Stimulated activated naive CD8-positive, alpha-beta T cell treated with anti-CD3 and anti-CD28 coated beads, Interleukin-15, amount 100 ng/mL, for 72 hours (primary cell): ENCODE results near the gene RNF40.
A peak's percentile ranks its signal among the peaks of the same experiment; 100 is the strongest.

Experiments
- ATAC-seq: fragments of 150-1000 bp; cut with Tn5 transposase; 2 replicates; pipeline ENCODE4 v1.10.0; 2021; ENCODE audit warnings: mild to moderate bottlenecking, moderate library complexity
- DNase-seq, 2 donors: peaks; one replicate each; pipeline ENCODE4 v3.0.0; 2021 to 2022
- H3K27ac Mint-ChIP-seq, 2 donors: one replicate each; pipeline ENCODE4 v1.8.0; 2022; ENCODE audit warnings: mild to moderate bottlenecking in 2 of 2, mixed read lengths in 2 of 2, moderate library complexity in 2 of 2
- H3K27me3 Mint-ChIP-seq: one replicate; pipeline ENCODE4 v1.8.0; 2022; ENCODE audit warnings: mixed read lengths
- H3K4me1 Mint-ChIP-seq: one replicate; pipeline ENCODE4 v1.8.0; 2022; ENCODE audit warnings: mild to moderate bottlenecking, mixed read lengths
- H3K4me3 Mint-ChIP-seq, 2 donors: one replicate each; pipeline ENCODE4 v1.8.0; 2022; ENCODE audit warnings: mild to moderate bottlenecking in 2 of 2, mixed read lengths in 2 of 2, moderate library complexity in 1 of 2
- H3K9me3 Mint-ChIP-seq, 2 donors: one replicate each; pipeline ENCODE4 v1.8.0; 2022; ENCODE audit warnings: mixed read lengths in 2 of 2

Gene RNF40

DNA sequence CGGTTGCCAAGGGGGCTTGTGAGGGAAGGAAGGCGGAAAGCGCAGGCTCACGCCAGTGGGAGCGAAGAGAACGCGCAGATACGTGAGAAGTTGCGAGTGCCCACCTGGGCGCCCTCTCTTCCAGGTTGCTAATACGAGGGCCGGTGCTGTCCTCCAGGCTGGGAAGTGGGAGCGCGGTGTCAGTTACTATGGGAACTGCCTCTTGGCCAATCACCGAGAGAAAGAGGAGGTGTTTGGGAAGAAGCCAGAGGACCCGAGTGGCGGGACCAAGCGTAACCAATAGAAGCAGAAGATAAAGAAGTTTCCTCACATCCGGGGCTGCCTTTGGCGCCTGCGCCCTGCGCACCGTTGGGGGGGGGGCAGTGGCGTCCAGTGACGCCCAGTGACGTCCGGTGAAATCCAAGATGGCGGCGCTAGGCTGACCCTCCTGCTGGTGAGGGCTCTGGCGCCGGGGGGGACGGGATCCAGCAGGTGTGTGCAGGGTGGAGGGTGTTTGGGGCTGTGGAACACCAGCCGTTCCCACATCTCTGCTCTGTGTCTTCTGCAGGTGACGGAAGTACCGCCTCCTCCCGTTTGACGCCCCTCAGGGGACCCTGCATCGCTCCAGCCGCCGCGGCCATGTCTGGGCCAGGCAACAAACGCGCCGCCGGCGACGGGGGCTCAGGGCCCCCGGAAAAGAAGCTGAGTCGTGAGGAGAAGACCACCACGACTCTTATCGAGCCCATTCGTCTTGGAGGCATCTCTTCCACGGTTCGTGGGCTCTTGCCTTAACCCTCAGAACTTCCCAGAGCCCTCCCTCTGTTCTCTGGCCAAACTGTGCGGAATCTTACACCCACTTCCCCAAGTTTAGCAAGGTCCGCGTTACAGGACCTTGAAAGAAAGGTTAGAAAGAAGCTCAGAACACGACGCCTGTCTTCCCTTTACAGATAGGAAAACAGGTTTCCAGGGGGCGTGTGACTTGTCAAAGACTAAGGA is at the start of gene RNF40, which contains the start of gene CFAP119:
TSS of gene RNF40 (plus strand) at position 395 of the 975 bp plus-strand sequence. CDS start at position 619, 224 bp downstream.
TSS of gene CFAP119 (minus strand) at position 135 of the 975 bp plus-strand sequence. CDS start 314 bp downstream, outside the sequence.
- peaks cover 27% of the 10 kb centered on the region for H3K4me1 Mint-ChIP-seq
- peak; percentile 96 for ATAC-seq
- peak within 1 kb of the TSS; percentile 90 to 92 for H3K27ac Mint-ChIP-seq
- H3K4me3 Mint-ChIP-seq: peak within 1 kb of the TSS; percentile 84 to 89
- peak; percentile 90 to 93 for DNase-seq
- no peaks in the 10 kb centered on the region for H3K27me3 Mint-ChIP-seq
- no peaks in the 10 kb centered on the region for H3K9me3 Mint-ChIP-seq

- peaks cover 38% of the 10 kb centered on the region for H3K4me1 Mint-ChIP-seq
- DNase-seq (peak; percentile 44 to 64), ATAC-seq (peak; percentile 100)
- H3K4me3 Mint-ChIP-seq: peak overlapping the region; percentile 59 to 81
- no peaks in the 10 kb centered on the region for H3K9me3 Mint-ChIP-seq
- H3K27me3 Mint-ChIP-seq: no peaks in the 10 kb centered on the region
- H3K27ac Mint-ChIP-seq: peak overlapping the region; percentile 90 to 98
Observed at GRCh38 chr16:30715750-30716445, 46.2 kb upstream of the RNF40 start.

- H3K4me3 Mint-ChIP-seq: no peak overlapping the region
- H3K27me3 Mint-ChIP-seq: no peaks in the 10 kb centered on the region
- DNase-seq (no peak), ATAC-seq (no peak)
- H3K27ac Mint-ChIP-seq: peak overlapping the region in 1 of 2 donors; percentile 5
- peaks cover 45% of the 10 kb centered on the region for H3K4me1 Mint-ChIP-seq
- no peaks in the 10 kb centered on the region for H3K9me3 Mint-ChIP-seq
Observed at GRCh38 chr16:30720086-30720485, 42.0 kb upstream of the RNF40 start.

- ATAC-seq (no peak), DNase-seq (no peak)
- no peaks in the 10 kb centered on the region for H3K27me3 Mint-ChIP-seq
- H3K9me3 Mint-ChIP-seq: no peaks in the 10 kb centered on the region
- peak overlapping the region in 1 of 2 donors; percentile 5 for H3K27ac Mint-ChIP-seq
- H3K4me3 Mint-ChIP-seq: no peak overlapping the region
- H3K4me1 Mint-ChIP-seq: peaks cover 39% of the 10 kb centered on the region
Observed at GRCh38 chr16:30720694-30721093, 41.4 kb upstream of the RNF40 start.

DNA sequence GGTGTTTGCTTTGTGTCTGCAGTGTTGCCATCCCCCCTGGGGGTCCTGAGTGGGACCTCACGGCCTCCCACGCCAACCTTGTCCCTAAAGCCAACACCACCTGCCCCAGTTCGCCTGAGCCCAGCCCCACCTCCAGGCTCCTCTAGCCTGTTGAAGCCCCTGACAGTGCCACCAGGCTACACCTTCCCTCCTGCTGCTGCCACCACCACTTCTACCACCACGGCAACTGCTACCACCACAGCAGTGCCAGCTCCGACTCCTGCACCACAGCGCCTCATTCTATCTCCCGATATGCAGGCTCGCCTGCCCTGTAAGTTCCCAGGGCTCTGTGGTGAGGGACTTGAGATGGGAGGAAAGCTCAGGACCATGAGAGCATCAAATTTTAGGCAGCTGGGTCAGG is 41.0 kb upstream of the RNF40 start:
- H3K27ac Mint-ChIP-seq: peak overlapping the region in 1 of 2 donors; percentile 59
- no peak overlapping the region for H3K4me3 Mint-ChIP-seq

DNA sequence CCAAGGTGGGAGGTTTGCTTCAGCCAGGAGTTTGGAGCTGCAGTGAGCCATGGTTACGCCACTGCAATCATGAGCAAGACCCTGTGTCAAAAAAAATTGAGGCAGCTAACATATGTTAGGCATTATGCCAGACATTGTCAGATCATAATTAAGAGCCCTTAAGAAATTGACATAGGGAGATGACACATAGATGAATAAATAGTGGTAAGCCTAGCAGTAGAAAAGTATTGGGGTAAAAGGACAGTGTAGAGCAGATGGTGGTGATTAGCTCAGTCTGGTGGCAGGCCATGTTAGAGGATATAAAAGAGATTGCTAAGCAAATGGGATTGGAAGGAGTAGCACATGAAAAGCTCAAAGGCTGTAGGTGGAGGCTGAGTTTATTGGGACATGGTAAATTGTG is 40.5 kb upstream of the RNF40 start:
- no peak overlapping the region for H3K4me3 Mint-ChIP-seq
- no peak for ATAC-seq
- peak overlapping the region in 1 of 2 donors; percentile 72 for H3K27ac Mint-ChIP-seq
- peaks cover 29% of the 10 kb centered on the region for H3K4me1 Mint-ChIP-seq
- H3K27me3 Mint-ChIP-seq: no peaks in the 10 kb centered on the region
- no peak for DNase-seq
- H3K9me3 Mint-ChIP-seq: no peaks in the 10 kb centered on the region

More for the DNA sequence above, 41.0 kb upstream of the RNF40 start:
- DNase-seq: no peak
- Mint-ChIP-seq H3K9me3 (no peaks in the 10 kb centered on the region), H3K27me3 (no peaks in the 10 kb centered on the region), H3K4me1 (peaks cover 34% of the 10 kb centered on the region)
- no peak for ATAC-seq

- DNase-seq (no peak), ATAC-seq (no peak)
- Mint-ChIP-seq H3K9me3 (no peaks in the 10 kb centered on the region), H3K4me1 (peaks cover 23% of the 10 kb centered on the region), H3K4me3 (no peak overlapping the region), H3K27me3 (no peaks in the 10 kb centered on the region), H3K27ac (peak overlapping the region in 1 of 2 donors; percentile 0)
Observed at GRCh38 chr16:30722443-30722842, 39.7 kb upstream of the RNF40 start.

- Mint-ChIP-seq H3K4me1 (peaks cover 23% of the 10 kb centered on the region), H3K4me3 (no peak overlapping the region), H3K27me3 (no peaks in the 10 kb centered on the region), H3K9me3 (no peaks in the 10 kb centered on the region), H3K27ac (peak overlapping the region; percentile 0 to 9)
- no peak for DNase-seq
- no peak for ATAC-seq
Observed at GRCh38 chr16:30722916-30723315, 39.2 kb upstream of the RNF40 start.

DNA sequence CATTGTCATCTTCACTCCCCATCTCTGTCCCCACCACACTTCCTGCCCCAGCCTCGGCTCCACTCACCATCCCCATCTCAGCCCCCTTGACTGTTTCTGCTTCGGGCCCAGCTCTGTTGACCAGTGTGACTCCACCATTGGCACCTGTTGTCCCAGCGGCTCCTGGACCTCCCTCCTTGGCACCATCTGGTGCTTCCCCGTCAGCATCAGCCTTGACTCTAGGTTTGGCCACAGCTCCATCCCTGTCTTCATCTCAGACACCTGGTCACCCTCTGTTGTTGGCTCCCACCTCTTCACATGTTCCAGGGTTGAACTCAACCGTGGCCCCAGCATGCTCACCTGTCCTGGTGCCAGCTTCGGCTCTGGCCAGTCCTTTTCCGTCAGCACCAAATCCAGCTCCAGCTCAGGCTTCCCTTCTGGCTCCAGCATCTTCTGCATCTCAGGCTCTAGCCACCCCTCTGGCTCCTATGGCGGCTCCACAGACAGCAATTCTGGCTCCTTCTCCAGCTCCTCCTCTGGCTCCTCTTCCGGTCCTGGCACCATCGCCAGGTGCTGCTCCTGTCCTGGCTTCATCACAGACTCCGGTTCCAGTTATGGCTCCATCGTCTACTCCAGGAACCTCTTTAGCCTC is 38.3 kb upstream of the RNF40 start:
- Mint-ChIP-seq H3K27ac (peak overlapping the region; percentile 47 to 96), H3K4me3 (no peak overlapping the region), H3K9me3 (no peaks in the 10 kb centered on the region), H3K27me3 (no peaks in the 10 kb centered on the region), H3K4me1 (peaks cover 23% of the 10 kb centered on the region)
- ATAC-seq (no peak), DNase-seq (no peak)

DNA sequence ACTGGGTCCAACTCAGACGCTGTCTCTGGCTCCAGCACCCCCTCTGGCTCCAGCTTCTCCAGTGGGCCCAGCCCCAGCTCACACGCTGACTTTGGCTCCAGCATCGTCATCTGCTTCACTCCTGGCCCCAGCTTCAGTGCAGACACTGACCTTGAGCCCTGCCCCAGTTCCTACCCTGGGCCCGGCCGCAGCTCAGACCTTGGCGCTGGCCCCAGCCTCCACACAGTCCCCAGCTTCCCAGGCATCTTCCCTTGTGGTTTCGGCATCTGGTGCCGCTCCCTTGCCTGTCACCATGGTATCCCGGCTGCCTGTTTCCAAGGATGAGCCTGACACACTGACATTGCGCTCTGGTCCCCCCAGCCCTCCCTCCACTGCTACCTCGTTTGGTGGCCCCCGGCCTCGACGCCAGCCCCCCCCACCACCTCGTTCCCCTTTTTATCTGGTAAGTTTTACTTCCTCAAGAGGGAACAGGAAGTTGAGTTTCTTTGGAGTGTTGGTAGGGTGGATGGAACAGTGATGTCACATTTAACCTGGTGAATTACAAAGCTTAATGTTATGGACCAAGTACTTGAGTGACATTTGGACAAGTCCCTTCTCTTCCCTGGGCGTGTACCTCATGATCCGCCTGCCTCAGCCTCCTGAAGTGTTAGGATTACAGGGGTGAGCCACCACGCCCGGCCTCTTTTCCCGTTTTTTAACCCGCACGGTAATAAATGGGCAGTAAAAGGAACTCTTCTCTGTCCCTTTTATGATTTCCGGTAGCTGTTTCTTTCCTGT is 37.3 kb upstream of the RNF40 start:
- Mint-ChIP-seq H3K27me3 (no peaks in the 10 kb centered on the region), H3K4me1 (peaks cover 23% of the 10 kb centered on the region), H3K9me3 (no peaks in the 10 kb centered on the region), H3K27ac (peak overlapping the region; percentile 5 to 96), H3K4me3 (no peak overlapping the region)
- DNase-seq (no peak), ATAC-seq (no peak)

DNA sequence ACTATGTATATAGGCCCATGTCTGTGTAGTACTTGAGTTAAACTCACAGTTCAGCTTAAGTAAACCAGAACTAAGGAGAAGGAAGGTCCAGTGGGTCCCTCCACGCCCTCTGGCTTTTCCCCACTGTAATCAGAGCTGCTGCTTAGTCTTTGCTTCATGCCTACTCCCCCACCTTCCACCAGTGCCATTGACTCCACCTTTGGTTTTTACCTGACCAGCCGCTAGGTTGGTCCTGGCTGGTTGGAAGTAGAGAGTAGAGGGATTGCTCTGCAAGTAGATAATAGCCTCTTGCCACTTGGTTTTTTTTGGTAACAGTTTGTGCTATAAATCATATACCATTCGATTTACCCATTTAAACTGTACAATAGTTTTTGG is 36.7 kb upstream of the RNF40 start:
- H3K9me3 Mint-ChIP-seq: no peaks in the 10 kb centered on the region
- H3K4me3 Mint-ChIP-seq: no peak overlapping the region
- ATAC-seq: no peak
- H3K4me1 Mint-ChIP-seq: peaks cover 23% of the 10 kb centered on the region
- no peak for DNase-seq
- no peak overlapping the region for H3K27ac Mint-ChIP-seq
- H3K27me3 Mint-ChIP-seq: no peaks in the 10 kb centered on the region

GRCh38 chr16:30728321-30728720 is 33.8 kb upstream of the RNF40 start:
- H3K4me1 Mint-ChIP-seq: peaks cover 14% of the 10 kb centered on the region
- no peaks in the 10 kb centered on the region for H3K27me3 Mint-ChIP-seq
- no peaks in the 10 kb centered on the region for H3K9me3 Mint-ChIP-seq
- DNase-seq: no peak
- H3K27ac Mint-ChIP-seq: peak overlapping the region; percentile 42 to 52
- no peak for ATAC-seq
- H3K4me3 Mint-ChIP-seq: no peak overlapping the region

- H3K27me3 Mint-ChIP-seq: no peaks in the 10 kb centered on the region
- H3K4me3 Mint-ChIP-seq: no peak overlapping the region
- ATAC-seq: no peak
- no peaks in the 10 kb centered on the region for H3K9me3 Mint-ChIP-seq
- peaks cover 7% of the 10 kb centered on the region for H3K4me1 Mint-ChIP-seq
- DNase-seq: no peak
- peak overlapping the region; percentile 38 to 77 for H3K27ac Mint-ChIP-seq
Observed at GRCh38 chr16:30728899-30729672, 33.0 kb upstream of the RNF40 start.

GRCh38 chr16:30731411-30731810 is 30.7 kb upstream of the RNF40 start:
- Mint-ChIP-seq H3K27me3 (no peaks in the 10 kb centered on the region), H3K4me1 (no peaks in the 10 kb centered on the region), H3K27ac (peak overlapping the region; percentile 6 to 31), H3K4me3 (no peak overlapping the region), H3K9me3 (no peaks in the 10 kb centered on the region)
- ATAC-seq (peak; percentile 66), DNase-seq (no peak)
